HEK293 (cell line): Measurements from ENCODE around the gene SPEF1.

ENCODE experiments used
- CTCF ChIA-PET: fragments of 350-600 bp; formaldehyde crosslinking; extraction: SDS; loops from one replicate; lab custom pipeline; 2021; ENCODE audit warnings: antibody characterized with exemption; lab: Yijun Ruan, JAX
- POLR2A ChIA-PET: fragments of 300-600 bp; formaldehyde crosslinking; extraction: SDS; loops from one replicate; lab custom pipeline; 2020; ENCODE audit warnings: antibody characterized with exemption, inconsistent platforms; lab: Yijun Ruan, JAX
- H3K27ac ChIP-seq: fragments of 200-500 bp; sonication (Bioruptor generic); 2 replicates; pipeline ENCODE4 v1.5.1; 2014; ENCODE audit warnings: low read depth, low read length, control low read depth, inconsistent platforms; ENCODE audit errors: extremely low read depth
- H3K36me3 ChIP-seq, 2 experiments: fragments of 200-500 bp in 1 of 2; sonication (Bioruptor generic) in 1 of 2; 1 replicate in 1 of 2; 2 replicates in 1 of 2; pipeline ENCODE4 v1.5.1; 2014 to 2017; ENCODE audit warnings: inconsistent platforms in 2 of 2, low read length in 2 of 2; ENCODE audit not compliant: control insufficient read depth in 2 of 2, insufficient read depth in 1 of 2
- H3K4me1 ChIP-seq: fragments of 200-500 bp; sonication (Bioruptor generic); 2 replicates; pipeline ENCODE4 v1.5.1; 2014; ENCODE audit warnings: mild to moderate bottlenecking, low read length, inconsistent platforms; ENCODE audit not compliant: control insufficient read depth, insufficient read depth
- H3K4me3 ChIP-seq: 2 replicates; pipeline ENCODE4 v1.5.1; 2011; ENCODE audit warnings: low read depth, mild to moderate bottlenecking, control low read depth, low read length, moderate library complexity
- H3K9me3 ChIP-seq: fragments of 200-500 bp; sonication (Bioruptor generic); 2 replicates; pipeline ENCODE4 v1.5.1; 2014; ENCODE audit warnings: low read depth, low read length, inconsistent platforms; ENCODE audit not compliant: control insufficient read depth, insufficient read depth
- EGR2 ChIP-seq: fragments of 450-650 bp; formaldehyde crosslinking; IDR thresholded peaks from 2 replicates; pipeline ENCODE4 v1.5.1; 2016; ENCODE audit warnings: low read depth, missing biosample characterization, missing genetic modification characterization
- FEZF1 ChIP-seq: fragments of 450-650 bp; formaldehyde crosslinking; IDR thresholded peaks from 2 replicates; pipeline ENCODE4 v1.5.1; 2016; ENCODE audit warnings: missing biosample characterization, missing genetic modification characterization
- GFI1B ChIP-seq: fragments of 450-650 bp; formaldehyde crosslinking; IDR thresholded peaks from 2 replicates; pipeline ENCODE4 v1.5.1; 2016; ENCODE audit warnings: missing biosample characterization, missing genetic modification characterization
- GLIS2 ChIP-seq: fragments of 450-650 bp; formaldehyde crosslinking; IDR thresholded peaks from 2 replicates; pipeline ENCODE4 v1.5.1; 2016; ENCODE audit warnings: missing biosample characterization, missing genetic modification characterization
- HOXC10 ChIP-seq: sonication (generic); formaldehyde crosslinking; IDR thresholded peaks from 2 replicates; pipeline ENCODE4 v1.8.1; 2023; ENCODE audit warnings: mild to moderate bottlenecking, missing genetic modification reagents
- KLF1 ChIP-seq: fragments of 450-650 bp; formaldehyde crosslinking; IDR thresholded peaks from 2 replicates; pipeline ENCODE4 v1.5.1; 2016; ENCODE audit warnings: missing biosample characterization, missing genetic modification characterization
- KLF8 ChIP-seq: fragments of 450-650 bp; formaldehyde crosslinking; IDR thresholded peaks from 2 replicates; pipeline ENCODE4 v1.5.1; 2016; ENCODE audit warnings: missing biosample characterization, missing genetic modification characterization
- OSR2 ChIP-seq: fragments of 450-650 bp; formaldehyde crosslinking; IDR thresholded peaks from 2 replicates; pipeline ENCODE4 v1.5.1; 2016; ENCODE audit warnings: missing biosample characterization, missing genetic modification characterization
- PRDM1 ChIP-seq: fragments of 450-650 bp; formaldehyde crosslinking; IDR thresholded peaks from 2 replicates; pipeline ENCODE4; 2016; ENCODE audit warnings: missing biosample characterization, missing genetic modification characterization
- PRDM6 ChIP-seq: fragments of 450-650 bp; formaldehyde crosslinking; IDR thresholded peaks from 2 replicates; pipeline ENCODE4 v1.5.1; 2017; ENCODE audit warnings: missing biosample characterization, missing genetic modification characterization
- ZBTB1 ChIP-seq: fragments of 450-650 bp; formaldehyde crosslinking; IDR thresholded peaks from 2 replicates; pipeline ENCODE4 v1.5.1; 2016; ENCODE audit warnings: missing biosample characterization, missing genetic modification characterization
- ZEB2 ChIP-seq: fragments of 450-650 bp; formaldehyde crosslinking; IDR thresholded peaks from 2 replicates; pipeline ENCODE4 v1.5.1; 2016; ENCODE audit warnings: missing biosample characterization, missing genetic modification characterization
- ZFP37 ChIP-seq: fragments of 450-650 bp; formaldehyde crosslinking; IDR thresholded peaks from 2 replicates; pipeline ENCODE4 v1.5.1; 2016; ENCODE audit warnings: missing biosample characterization, missing genetic modification characterization
- ZFP69B ChIP-seq: fragments of 450-650 bp; formaldehyde crosslinking; IDR thresholded peaks from 2 replicates; pipeline ENCODE4 v1.5.1; 2016; ENCODE audit warnings: missing biosample characterization, missing genetic modification characterization
- ZNF138 ChIP-seq: fragments of 450-650 bp; formaldehyde crosslinking; IDR thresholded peaks from 2 replicates; pipeline ENCODE4 v1.5.1; 2016; ENCODE audit warnings: missing biosample characterization, missing genetic modification characterization, borderline replicate concordance
- ZNF140 ChIP-seq: fragments of 450-650 bp; formaldehyde crosslinking; IDR thresholded peaks from 2 replicates; pipeline ENCODE4 v1.5.1; 2016; ENCODE audit warnings: missing biosample characterization, missing genetic modification characterization
- ZNF146 ChIP-seq: fragments of 450-650 bp; formaldehyde crosslinking; IDR thresholded peaks from 2 replicates; pipeline ENCODE4 v1.5.1; 2016; ENCODE audit warnings: missing biosample characterization, missing genetic modification characterization
- ZNF155 ChIP-seq: fragments of 450-650 bp; formaldehyde crosslinking; IDR thresholded peaks from 2 replicates; pipeline ENCODE4 v1.5.1; 2016; ENCODE audit warnings: missing biosample characterization, missing genetic modification characterization
- ZNF211 ChIP-seq: fragments of 450-650 bp; formaldehyde crosslinking; IDR thresholded peaks from 2 replicates; pipeline ENCODE4 v1.5.1; 2016; ENCODE audit warnings: low read depth, missing biosample characterization, missing genetic modification characterization
- ZNF221 ChIP-seq: fragments of 450-650 bp; formaldehyde crosslinking; IDR thresholded peaks from 2 replicates; pipeline ENCODE4 v1.5.1; 2017; ENCODE audit warnings: missing biosample characterization, missing genetic modification characterization, borderline replicate concordance
- ZNF24 ChIP-seq: fragments of 450-650 bp; formaldehyde crosslinking; IDR thresholded peaks from 2 replicates; pipeline ENCODE4 v1.5.1; 2016; ENCODE audit warnings: missing biosample characterization, missing genetic modification characterization
- ZNF311 ChIP-seq: fragments of 450-650 bp; formaldehyde crosslinking; IDR thresholded peaks from 2 replicates; pipeline ENCODE4 v1.5.1; 2017; ENCODE audit warnings: missing biosample characterization, missing genetic modification characterization, borderline replicate concordance
- ZNF324 ChIP-seq: fragments of 450-650 bp; formaldehyde crosslinking; IDR thresholded peaks from 2 replicates; pipeline ENCODE4 v1.5.1; 2016; ENCODE audit warnings: missing biosample characterization, missing genetic modification characterization
- ZNF341 ChIP-seq: fragments of 450-650 bp; formaldehyde crosslinking; IDR thresholded peaks from 2 replicates; pipeline ENCODE4; 2016; ENCODE audit warnings: low read depth, missing biosample characterization, missing genetic modification characterization
- ZNF561 ChIP-seq: fragments of 450-650 bp; IDR thresholded peaks from 2 replicates; pipeline ENCODE4 v1.5.1; 2018; ENCODE audit warnings: missing biosample characterization, missing genetic modification characterization, borderline replicate concordance
- ZNF623 ChIP-seq: fragments of 450-650 bp; formaldehyde crosslinking; IDR thresholded peaks from 2 replicates; pipeline ENCODE4 v1.5.1; 2016; ENCODE audit warnings: missing biosample characterization, missing genetic modification characterization
- ZNF692 ChIP-seq: fragments of 450-650 bp; formaldehyde crosslinking; IDR thresholded peaks from 2 replicates; pipeline ENCODE4 v1.5.1; 2016; ENCODE audit warnings: missing biosample characterization, missing genetic modification characterization
- ZSCAN23 ChIP-seq: fragments of 450-650 bp; formaldehyde crosslinking; IDR thresholded peaks from 2 replicates; pipeline ENCODE4 v1.5.1; 2016; ENCODE audit warnings: missing biosample characterization, missing genetic modification characterization
- TF ChIP-seq, protein P1 (sequence below): fragments of 450-650 bp; IDR thresholded peaks from 2 replicates; pipeline ENCODE4 v1.5.1; 2018; ENCODE audit warnings: missing biosample characterization, missing genetic modification characterization
- TF ChIP-seq, protein P2 (sequence below): fragments of 450-650 bp; formaldehyde crosslinking; IDR thresholded peaks from 2 replicates; pipeline ENCODE4 v1.5.1; 2016; ENCODE audit warnings: missing biosample characterization, missing genetic modification characterization

SPEF1 gene

DNA sequence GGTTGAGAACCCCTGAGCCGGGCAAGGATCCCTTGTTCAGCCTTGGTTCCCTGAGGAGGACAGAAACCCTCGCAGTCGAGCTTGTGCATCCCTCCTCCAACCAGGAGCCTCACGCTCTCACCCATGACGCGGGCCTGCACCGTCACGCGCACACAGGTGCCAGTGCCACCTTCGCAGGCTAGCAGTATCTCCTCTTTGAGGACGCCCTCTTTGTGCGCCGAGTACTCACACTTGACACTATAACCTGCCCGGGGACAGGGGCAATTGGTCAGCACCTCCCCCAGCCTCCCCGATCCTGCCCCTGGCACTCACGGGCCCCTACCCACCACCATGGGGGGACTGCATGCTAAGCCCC, 27.0 kb downstream of the SPEF1 start:
- ChIA-PET POLR2A (interaction anchor here (0.6 to 1.0 kb wide), 3 partner anchors 9 to 14 kb away, joined by 3 to 4 read pairs (median 3); partner anchors contain the start of gene ADISSP), CTCF (interaction anchor here (1.1 to 9.8 kb wide), 9 partner anchors 11 to 392 kb away, joined by 3 to 133 read pairs (median 9); partner anchors contain the start of genes ADISSP, AP5S1 and SPEF1)
- Histone ChIP-seq H3K36me3 (peaks cover 0 to 57% of the 10 kb centered on the region in 2 experiments; a peak in 1 of 3 replicates), H3K9me3 (no peaks in the 10 kb centered on the region), H3K4me3 (no peak overlapping the region), H3K4me1 (peaks cover 4% of the 10 kb centered on the region; the same call in 1 of the 2 replicates), H3K27ac (no peak overlapping the region)
- no peak for TF ChIP-seq ZNF324 (tag by site-specific recombination)
- no peak for TF ChIP-seq ZNF24
- TF ChIP-seq OSR2 (tag by site-specific recombination), result no peak
- TF ChIP-seq ZFP69B (tag by site-specific recombination), result no peak
- no peak for TF ChIP-seq ZNF341 (tag by site-specific recombination)
- TF ChIP-seq ZFP37 (tag by site-specific recombination), result no peak
- no peak for TF ChIP-seq ZNF211 (tag by site-specific recombination)
- TF ChIP-seq ZNF623 (tag by site-specific recombination), result no peak
- no peak for TF ChIP-seq ZNF140 (tag by site-specific recombination)
- TF ChIP-seq ZNF561 (tag by site-specific recombination), result no peak
- no peak for TF ChIP-seq ZSCAN23 (tag by site-specific recombination)
- no peak for TF ChIP-seq GFI1B (tag by site-specific recombination)
- TF ChIP-seq ZNF311, result no peak
- TF ChIP-seq, protein P1, sequence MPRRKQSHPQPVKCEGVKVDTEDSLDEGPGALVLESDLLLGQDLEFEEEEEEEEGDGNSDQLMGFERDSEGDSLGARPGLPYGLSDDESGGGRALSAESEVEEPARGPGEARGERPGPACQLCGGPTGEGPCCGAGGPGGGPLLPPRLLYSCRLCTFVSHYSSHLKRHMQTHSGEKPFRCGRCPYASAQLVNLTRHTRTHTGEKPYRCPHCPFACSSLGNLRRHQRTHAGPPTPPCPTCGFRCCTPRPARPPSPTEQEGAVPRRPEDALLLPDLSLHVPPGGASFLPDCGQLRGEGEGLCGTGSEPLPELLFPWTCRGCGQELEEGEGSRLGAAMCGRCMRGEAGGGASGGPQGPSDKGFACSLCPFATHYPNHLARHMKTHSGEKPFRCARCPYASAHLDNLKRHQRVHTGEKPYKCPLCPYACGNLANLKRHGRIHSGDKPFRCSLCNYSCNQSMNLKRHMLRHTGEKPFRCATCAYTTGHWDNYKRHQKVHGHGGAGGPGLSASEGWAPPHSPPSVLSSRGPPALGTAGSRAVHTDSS (tag by site-specific recombination), result no peak
- no peak for TF ChIP-seq ZNF221 (tag by site-specific recombination)
- no peak for TF ChIP-seq ZEB2
- TF ChIP-seq ZNF146 (tag by site-specific recombination), result no peak
- TF ChIP-seq FEZF1 (tag by site-specific recombination), result no peak
- TF ChIP-seq GLIS2, result no peak

- Histone ChIP-seq H3K4me3 (no peak overlapping the region), H3K9me3 (no peaks in the 10 kb centered on the region), H3K27ac (no peak overlapping the region), H3K36me3 (peaks cover 0 to 51% of the 10 kb centered on the region in 2 experiments; a peak in 1 of 3 replicates), H3K4me1 (peaks cover 4% of the 10 kb centered on the region; the same call in 1 of the 2 replicates)
- TF ChIP-seq, protein P2, sequence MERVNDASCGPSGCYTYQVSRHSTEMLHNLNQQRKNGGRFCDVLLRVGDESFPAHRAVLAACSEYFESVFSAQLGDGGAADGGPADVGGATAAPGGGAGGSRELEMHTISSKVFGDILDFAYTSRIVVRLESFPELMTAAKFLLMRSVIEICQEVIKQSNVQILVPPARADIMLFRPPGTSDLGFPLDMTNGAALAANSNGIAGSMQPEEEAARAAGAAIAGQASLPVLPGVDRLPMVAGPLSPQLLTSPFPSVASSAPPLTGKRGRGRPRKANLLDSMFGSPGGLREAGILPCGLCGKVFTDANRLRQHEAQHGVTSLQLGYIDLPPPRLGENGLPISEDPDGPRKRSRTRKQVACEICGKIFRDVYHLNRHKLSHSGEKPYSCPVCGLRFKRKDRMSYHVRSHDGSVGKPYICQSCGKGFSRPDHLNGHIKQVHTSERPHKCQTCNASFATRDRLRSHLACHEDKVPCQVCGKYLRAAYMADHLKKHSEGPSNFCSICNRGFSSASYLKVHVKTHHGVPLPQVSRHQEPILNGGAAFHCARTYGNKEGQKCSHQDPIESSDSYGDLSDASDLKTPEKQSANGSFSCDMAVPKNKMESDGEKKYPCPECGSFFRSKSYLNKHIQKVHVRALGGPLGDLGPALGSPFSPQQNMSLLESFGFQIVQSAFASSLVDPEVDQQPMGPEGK, result no peak
- TF ChIP-seq ZBTB1 (tag by site-specific recombination) (no peak), ZNF692 (tag by site-specific recombination) (no peak), GFI1B (tag by site-specific recombination) (no peak), PRDM1 (no peak), ZNF155 (no peak), KLF8 (tag by site-specific recombination) (0 out of 2 replicates have a peak, but pooled peaks have one; percentile 17), KLF1 (peak; percentile 15; the same call in 1 of the 2 replicates), EGR2 (tag by site-specific recombination) (peak; percentile 28; the same call in 1 of the 2 replicates), ZNF138 (tag by site-specific recombination) (no peak), PRDM6 (tag by site-specific recombination) (no peak), HOXC10 (CRISPR knock-in tag) (no peak)
- ChIA-PET POLR2A (interaction anchor here (0.9 to 3.2 kb wide), 3 partner anchors 14 to 65 kb away, joined by 3 to 17 read pairs (median 4); partner anchors contain the start of gene ADISSP), CTCF (interaction anchor here (0.7 to 9.8 kb wide), 19 partner anchors 9 to 393 kb away, joined by 3 to 133 read pairs (median 5); partner anchors contain the start of genes ADISSP and SPEF1)
These were observed 27.6 kb downstream of the SPEF1 start for GRCh38 chr20:3753501-3754275.
